GM21528 (cell line): ENCODE measurements around the gene PRKAG2.
"Not testable (repeated sequence)": the region's sequence is repeated elsewhere in the genome, so short reads cannot be mapped to it uniquely, and the experiment has no call there.

Source experiments
- ATAC-seq: cut with Tn5 transposase; IDR thresholded peaks from one replicate; pipeline ENCODE4 v1.9.1; 2021; ENCODE audit warnings: mild to moderate bottlenecking, moderate library complexity; ENCODE audit not compliant: unreplicated experiment, low FRiP score

The PRKAG2 gene

DNA sequence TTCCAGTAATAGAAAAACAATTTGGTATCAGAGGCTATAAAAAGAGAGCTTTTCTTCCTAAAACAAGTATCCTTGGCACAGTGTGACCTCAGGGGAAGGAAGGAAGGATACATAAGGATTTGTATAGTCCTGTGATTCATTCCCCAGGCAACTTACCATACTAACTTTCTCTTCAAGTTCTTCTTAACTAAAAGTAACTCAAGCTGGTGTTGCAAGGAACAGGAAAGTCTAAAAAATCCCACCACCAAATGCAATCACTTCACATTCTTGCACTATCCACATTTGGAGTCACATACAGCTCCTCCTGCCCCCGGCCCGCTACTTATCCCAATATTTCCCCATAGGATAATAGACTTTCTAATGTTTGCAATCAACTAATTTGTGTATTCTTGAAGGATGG, 84.8 kb downstream of the PRKAG2 start:
- no peak for ATAC-seq

DNA sequence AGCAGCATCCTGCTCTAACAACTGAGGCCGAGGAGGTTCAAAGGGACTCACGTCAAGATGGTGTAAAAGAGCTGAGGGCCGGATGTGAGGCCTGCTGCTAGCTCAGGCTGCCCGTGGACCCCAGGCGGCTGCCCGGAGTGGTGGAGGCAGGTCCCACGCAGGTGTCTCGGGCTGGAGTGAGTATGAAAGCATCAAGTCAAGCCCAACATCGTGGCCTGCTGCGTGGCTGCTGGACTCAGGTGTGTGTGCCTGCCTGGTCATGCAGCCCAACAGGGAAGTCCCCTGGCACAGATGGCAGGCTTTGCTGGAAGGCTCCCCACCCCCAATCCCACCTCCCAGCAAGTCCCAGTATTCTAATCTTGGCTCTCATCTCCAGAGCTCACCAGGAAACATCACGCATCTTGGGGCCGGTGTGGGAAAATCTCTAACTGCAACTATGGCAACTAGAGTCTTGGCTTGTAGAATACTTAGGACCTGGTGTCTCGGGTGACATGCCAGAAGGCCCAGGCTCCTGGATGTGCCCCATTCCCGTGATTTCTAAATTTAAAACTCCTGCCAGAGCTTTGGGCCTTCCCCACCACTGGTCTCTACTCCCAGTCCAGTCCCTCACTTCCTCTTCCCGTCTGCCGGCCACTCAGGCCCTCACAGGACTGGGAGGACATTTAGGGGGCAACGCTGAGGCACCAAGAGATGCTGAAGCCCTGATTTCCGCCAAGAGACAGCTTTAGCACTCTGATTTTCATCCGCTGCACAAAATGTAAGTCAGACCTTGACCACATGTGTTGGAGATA, 85.9 kb downstream of the PRKAG2 start:
- ATAC-seq = no peak

DNA sequence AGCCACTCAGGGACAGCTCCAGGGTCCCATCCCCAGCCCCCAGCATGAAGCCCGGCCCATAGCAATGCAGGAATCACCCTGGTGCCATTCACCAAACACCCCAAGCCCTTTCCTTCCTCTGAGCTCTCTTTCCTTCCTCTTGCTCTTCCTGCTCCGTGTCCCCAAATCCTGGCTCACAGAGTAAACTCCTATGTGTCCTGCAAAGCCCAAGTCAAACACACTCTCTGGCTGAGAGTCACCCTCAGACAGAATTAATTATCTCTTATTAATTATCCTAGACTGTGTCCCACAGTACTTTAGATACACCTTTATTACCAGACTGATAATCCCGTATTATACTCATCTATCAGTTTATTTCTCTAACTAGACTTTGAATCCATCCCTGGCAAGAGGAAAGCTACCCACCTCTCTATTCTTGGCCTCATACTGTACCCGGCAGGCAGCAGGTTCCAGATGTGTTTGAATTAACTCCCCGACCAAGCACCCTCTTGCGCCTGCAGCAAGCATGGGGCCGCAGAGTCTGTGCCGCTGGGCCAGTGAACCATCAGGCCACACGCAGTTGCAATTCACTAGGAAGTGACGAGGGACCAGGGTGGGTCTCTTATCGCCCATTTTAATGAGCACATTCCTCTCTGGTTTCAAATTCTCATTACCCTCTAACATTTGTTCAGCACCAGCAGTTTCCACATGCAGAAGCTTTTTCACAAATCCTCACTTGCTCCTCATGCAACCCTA, 86.7 kb downstream of the PRKAG2 start:
- no peak for ATAC-seq

DNA sequence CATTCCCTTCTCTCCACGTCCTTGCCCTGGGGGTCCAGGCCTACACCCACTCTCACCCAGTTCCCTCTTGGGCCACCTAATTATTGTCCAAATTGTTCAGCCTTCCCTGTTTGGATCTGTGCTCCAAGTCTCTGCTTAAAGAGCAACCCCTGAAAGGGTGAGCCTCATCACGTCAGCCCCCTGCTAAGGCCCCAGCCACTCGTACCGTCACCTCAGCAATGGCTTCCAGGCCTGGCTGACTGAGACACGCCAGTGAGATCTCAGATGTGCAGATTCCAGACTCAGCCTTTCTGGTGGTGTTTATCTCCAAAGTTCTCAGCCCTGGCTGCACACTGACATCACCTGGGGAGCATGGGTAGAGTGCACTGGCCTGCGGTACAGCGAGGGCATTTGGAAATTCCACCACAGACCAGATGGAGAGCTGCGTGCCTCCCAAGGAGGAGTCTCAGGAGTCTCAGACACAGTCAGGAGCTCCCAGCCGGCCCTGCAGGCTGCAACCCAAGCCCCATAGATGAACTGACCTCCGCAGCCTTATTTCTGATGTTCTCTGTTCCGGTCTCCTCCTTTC, 87.5 kb downstream of the PRKAG2 start:
- ATAC-seq = no peak

DNA sequence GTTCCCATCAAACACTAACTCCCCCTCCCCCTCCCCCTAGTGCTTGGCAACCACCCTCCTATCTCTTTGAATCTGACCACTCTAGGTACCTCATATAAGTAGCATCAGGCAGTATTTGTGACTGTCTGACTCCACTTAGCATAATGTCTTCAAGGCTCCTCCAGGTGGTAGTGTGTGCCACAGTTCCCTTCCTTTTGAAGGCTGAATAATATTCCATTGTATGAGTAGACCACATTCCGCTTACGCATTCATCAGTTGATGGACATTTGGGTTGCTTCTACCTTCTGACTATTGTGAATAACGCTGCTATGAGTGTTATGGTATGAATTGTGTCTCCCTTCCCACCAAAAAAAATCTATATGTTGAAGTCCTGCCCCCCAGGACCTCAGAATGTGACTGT, 89.6 kb downstream of the PRKAG2 start:
- ATAC-seq = no peak

DNA sequence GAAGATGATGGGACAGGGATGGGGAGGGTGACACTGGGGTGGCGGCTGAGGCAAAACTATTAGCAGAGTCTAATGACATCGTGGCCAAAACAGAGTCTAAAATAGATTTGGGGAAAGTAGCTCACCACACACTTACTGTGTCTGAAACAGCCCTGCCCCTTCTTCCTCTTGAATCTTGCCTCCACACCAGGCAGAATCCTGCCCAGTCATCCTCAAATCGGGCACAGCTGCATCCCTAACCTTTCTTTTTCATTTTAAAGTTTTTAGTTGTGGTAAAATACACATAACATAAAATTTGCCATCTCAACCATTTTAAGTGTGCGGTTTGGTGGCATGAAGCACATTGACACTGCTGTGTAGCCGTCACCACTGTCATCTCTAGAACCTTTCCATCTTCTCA, 90.0 kb downstream of the PRKAG2 start:
- ATAC-seq = no peak

DNA sequence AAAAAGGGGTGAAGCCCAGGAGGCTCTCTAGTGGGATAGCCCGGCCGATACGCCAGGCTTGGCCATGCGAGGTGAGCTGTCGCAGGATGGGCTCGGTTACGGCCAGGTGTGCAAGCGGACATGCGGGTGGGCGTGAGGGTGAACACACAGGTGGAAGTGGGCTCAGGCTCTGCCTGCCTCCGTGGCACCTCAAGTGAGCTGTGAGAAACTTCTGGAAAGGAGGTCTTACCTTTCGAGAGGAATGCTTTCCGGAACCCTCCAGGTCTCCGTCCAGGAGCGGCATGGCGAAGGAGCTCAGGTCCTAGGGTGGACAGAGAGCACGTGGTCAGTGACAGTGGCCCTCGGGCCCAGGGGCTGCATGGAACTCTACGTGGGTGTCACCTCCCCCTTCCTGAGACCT, 90.7 kb downstream of the PRKAG2 start:
- ATAC-seq = no peak

DNA sequence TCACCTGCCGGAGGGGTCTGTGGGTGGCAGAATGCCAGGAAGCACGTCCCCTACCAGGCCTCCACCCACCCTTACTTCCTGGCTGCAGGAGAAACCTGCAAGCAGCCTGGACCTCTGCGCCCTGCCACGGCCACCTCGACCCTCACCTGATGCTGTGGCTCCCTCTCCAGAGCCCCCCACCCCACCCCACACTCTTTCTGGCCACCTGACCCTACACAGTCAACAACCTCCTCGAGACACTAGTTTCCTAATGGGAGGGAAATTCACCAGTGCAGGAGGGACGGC, 91.3 kb downstream of the PRKAG2 start:
- no peak for ATAC-seq

DNA sequence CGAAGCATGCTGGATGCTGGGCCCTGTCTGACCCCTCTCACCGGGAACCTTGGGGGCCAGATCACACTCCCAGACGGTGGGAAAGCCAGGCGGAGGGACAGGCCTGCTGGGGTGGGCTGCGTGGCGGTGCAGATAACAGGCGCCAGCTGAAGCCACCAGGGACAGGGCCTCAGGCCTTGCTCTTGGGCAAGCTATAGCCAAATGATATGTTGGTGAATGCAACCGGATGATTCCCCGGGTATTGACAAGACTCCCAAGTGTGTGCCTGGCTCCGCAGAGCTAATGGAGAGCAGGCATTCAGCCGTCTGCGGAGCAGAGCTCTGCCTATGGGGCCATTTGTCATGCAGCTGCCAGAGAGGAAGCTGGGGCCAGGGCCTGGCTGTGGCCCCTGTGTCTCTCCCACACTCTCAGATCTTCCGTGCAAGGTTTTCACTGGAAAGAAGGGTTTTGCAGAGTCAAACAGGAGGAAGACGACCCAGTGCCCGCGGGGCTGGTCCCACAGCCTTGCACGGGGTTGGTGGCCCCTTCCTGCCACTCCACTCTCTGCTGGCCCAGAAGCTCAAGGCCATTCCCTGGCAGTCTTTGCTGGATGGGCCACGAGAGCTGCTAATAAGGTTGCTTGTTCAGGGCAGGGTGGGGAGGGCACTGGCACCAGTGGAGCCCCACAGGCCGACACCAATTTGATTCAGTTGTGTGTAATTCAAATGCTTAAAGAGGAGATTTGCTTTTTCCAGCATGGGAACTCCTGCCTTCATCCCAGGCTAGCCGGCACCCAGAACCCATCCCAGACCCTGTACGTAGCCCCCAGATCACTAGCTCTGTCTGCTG, 91.8 kb downstream of the PRKAG2 start:
- no peak for ATAC-seq

DNA sequence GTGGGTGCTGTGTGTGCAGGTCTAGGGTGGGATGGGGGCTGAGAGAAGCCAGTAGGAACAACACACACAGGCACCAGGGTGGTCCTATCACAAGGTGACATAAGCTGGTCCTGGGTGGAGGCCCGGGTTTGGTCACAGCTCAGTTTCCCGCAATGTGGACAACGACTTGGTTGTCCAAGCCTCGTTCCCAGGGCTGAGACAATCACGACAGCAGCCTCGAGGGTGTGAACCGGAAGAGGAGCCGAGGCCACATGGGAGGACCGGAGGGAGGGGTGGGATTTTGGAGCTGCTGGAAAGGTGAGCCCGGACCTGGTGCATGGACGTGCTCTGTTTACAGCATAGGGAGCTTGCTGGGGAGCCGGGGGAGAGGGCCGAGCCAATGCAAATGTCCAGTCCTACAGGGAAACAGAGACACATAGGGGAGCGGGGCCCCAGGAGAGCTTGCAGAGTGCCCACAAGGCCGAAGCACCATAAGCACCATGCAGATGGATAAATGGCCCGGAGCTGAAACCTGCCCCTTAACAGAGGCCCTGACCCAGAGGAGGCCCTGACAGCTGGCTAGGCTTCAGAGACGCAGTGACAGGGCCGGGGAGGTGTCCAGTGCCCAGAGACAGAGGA, 92.8 kb downstream of the PRKAG2 start:
- ATAC-seq = no peak

DNA sequence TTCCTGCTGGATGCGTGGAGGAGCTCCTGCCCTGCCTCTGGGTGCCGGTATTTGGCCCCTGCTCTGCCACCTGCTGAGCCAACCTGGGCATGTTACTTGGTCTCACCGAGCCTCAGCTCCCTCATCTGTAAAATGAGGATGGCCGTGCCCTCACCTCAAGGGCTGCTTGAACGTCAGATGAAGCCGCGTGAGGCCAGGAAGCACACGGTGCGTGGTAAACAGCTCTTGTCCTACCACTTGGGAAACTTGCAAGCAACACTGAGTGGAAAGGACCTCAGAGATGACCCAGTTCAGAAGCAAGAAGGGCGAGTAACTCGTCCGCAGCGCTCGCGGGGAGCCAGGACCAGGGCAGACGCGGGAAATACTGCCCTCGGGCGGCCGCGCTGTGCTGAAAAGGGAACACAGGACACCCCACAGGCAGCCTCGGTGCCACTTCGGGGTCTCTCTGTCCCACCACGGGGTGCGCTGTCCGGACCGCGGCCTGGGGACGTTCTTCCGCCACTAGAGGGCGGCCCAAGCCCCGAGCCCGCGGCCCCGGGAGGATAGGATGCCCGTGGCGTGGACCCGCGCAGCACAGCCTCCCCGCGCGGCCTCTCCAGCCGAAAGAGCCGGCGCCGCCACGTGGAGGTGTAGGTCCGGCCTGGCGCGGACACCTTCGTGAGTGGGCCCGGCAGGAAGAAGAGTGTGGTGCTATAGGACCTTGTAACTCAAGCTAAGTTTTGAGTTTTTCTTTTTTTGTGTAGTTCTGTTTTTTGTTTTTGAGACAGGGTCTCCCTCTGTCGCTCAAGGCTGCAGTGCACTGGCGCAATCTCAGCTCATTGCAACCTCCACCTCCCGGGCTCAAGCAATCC, 94.1 kb downstream of the PRKAG2 start:
- peak; percentile 88 for ATAC-seq

DNA sequence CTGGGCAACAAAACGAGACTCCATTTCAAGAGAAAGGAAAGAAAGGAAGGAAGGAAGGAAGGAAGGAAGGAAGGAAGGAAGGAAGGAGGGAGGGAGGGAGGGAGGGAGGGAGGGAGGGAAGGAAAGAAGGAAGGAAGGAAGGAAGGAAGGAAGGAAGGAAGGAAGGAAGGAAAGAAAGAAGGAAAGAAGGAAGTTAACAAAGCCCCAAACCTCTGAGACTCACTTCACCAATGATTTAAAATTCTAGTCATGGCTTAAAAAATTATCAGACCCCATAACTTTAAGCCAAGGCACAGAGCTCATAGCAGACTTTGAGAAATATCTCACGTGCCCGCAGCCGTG, 94.7 kb downstream of the PRKAG2 start:
- ATAC-seq = not testable (repeated sequence)

DNA sequence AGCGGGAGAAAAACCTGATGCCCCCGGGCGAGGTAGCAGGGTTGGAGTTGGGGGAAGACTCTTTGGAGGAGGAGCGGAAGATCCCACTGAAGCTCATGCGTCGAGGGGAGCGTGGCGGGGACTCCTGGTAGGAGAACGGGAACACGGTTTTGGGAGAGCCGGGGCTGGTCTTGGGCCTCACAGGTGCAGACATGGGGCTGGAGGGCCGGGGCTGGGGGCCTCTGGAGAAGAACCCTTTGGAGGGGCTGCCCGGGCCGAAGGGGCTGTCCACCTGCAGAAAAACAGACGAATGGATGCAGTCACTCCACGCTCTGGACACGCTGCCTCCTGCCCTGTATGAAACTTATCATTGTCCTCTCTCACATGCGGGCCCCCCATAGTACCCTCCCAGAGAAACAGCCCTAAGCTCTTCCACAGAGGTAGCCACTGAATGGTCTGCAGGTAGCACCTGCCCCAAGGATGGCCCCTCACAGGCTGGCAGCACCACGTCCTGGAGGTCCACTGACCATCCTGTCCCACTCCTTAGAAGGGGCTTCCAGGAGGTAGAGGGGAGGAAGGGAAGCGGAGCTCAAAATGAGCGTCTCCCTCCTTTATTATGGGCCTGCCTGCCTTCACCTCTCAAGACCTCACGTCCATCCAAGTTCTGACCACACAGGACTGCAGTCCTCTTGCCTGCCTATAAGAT, 95.6 kb downstream of the PRKAG2 start:
- no peak for ATAC-seq

DNA sequence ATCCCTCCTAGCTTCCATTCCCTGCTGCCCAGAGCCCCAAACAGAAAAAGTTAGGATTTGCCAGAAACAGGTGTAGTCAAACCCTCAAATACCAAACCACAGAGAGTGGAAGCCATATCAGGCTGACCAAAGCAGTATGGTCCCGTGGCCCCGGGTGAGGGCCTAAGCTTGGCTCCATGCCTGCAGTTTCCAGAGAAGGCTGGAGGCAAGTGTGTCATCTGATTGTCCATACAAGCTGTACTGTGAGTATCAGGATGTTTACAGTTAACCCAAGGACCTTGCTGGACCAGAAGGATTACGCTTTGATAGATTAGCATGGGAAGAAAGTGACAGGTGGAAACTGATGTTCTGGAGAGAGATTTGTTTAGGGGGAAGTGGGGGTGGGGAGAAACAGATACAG, 96.3 kb downstream of the PRKAG2 start:
- no peak for ATAC-seq

DNA sequence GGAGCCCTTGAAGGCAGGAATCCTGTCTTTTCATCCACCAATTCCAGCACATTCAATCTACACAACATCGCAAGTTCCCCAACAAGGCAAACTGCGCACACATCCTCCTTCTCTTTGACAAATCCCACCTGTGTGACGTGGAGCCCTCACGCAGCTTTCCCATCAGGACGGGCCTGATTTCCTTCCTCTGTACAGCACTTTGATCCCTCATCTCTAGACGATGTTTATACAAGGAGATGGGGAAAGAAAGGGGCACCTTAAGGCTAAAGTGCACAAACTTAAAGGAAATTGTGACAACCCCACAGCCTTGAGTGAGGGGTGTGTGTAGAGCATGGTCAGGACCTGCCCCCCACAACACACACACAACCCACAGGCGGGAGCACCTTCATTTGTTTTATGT, 97.2 kb downstream of the PRKAG2 start:
- no peak for ATAC-seq

DNA sequence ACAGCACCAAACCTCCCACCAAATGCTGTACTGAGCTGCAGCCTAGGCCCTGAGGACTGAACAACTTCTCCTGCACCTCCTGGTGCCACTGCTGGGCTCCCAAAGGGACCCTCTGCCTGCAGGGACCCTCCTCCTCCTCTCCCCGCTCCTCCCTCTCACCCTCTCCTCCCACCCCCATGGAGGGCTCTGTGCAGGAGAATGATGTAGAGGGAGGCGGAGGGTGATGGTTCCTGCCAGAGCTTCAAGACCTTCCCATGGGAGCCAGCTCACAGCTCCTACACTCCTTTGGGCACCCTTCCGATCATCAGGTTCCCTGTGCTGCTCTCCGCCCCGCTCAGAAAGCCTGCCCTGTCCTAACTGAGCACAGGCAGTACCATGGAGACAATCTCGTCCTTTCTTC, 97.7 kb downstream of the PRKAG2 start:
- no peak for ATAC-seq

DNA sequence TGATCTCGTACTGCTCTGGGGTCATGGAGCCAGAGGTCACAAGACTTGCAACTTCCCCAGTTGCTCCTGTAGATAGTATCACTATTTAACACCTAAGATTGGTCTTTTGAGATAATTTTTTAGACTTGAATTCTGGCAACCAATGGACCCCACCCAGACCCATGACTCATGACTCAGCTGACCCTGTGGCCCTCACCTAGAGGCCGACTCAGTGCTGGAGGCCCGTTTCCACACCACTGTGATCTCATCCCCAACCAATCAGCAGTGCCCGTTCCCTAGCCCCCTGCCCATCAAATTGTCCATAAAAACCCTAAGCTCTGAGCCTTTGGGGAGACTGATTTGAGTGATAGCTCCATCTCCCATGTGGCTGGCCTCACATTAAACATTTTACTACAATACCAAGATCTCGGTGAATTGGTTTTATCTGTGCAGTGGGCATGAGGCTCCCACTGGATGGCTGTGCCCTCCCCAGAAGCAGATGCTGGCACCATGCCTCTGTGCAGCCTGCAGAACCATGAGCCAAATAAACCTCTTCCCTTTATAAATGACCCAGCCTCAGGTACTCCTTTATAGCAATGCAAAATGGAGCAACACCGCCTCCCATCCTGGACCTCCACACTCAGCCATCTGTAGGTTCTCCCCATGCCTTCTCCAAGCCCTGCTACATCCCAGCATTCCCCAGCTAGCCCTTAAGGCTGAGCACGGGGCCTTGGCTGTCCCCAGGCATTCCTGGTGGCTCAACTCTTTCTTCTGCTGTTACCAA, 98.8 kb downstream of the PRKAG2 start:
- ATAC-seq = no peak

DNA sequence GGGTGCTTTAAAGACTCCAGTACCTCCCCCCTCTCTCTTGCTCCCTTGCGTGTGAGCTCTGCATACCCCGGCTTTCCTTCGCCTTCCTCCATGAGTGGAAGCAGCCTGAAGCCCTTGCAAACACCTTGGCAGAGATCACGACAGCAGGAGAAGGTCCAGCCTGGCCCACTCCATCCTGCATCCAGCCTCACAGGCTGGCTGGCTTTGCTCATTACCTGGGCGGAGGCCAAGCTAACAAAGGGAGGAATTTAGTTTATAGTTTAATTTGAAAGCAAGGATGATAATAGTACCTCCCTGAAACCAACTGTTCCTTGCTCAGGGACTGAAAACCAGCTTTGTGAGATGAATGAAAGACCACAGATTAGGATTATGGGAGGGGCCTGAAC, 99.4 kb downstream of the PRKAG2 start:
- no peak for ATAC-seq
